Activated naive CD4-positive, alpha-beta T cell treated with anti-CD3 and anti-CD28 coated beads, Interleukin-2, amount 10 ng/mL, durations not matched to agents 7 days and 5 days (primary cell): ENCODE data around the gene UBTFL1.
"Not testable (repeated sequence)": the region's sequence is repeated elsewhere in the genome, so short reads cannot be mapped to it uniquely, and the experiment has no call there.

ENCODE experiments used
- CTCF ChIA-PET: fragments of 350-600 bp; sonication (Branson Sonifier 250); formaldehyde crosslinking; loops from one replicate; lab custom pipeline; 2021; ENCODE audit warnings: antibody characterized with exemption; lab: Charles Lee
- DNase-seq: peaks from one replicate; pipeline ENCODE4 v3.0.0-alpha.2; 2020
- H3K27ac Mint-ChIP-seq: one replicate; pipeline ENCODE4 v1.8.0; 2021; ENCODE audit warnings: mild to moderate bottlenecking, moderate library complexity, mixed read lengths
- H3K27me3 Mint-ChIP-seq: one replicate; pipeline ENCODE4 v1.8.0; 2021; ENCODE audit warnings: mild to moderate bottlenecking, mixed read lengths
- H3K36me3 Mint-ChIP-seq: one replicate; pipeline ENCODE4 v1.8.0; 2021; ENCODE audit warnings: mixed read lengths
- H3K4me1 Mint-ChIP-seq: one replicate; pipeline ENCODE4 v1.8.0; 2021; ENCODE audit warnings: mixed read lengths
- H3K4me3 Mint-ChIP-seq: one replicate; pipeline ENCODE4 v1.8.0; 2021; ENCODE audit warnings: mild to moderate bottlenecking, moderate library complexity, mixed read lengths
- H3K9me3 Mint-ChIP-seq: one replicate; pipeline ENCODE4 v1.8.0; 2021; ENCODE audit warnings: mixed read lengths

The UBTFL1 gene

GRCh38 chr11:90085650-90086049, at the start of gene UBTFL1:
UBTFL1 (plus strand) TSS chr11:90085950; CDS start chr11:90085950, 0 bp downstream.
- H3K27me3 Mint-ChIP-seq, H3K36me3 Mint-ChIP-seq: not testable (repeated sequence)

GRCh38 chr11:90051591-90052209, 34.0 kb upstream of the UBTFL1 start:
- H3K27me3 Mint-ChIP-seq, H3K9me3 Mint-ChIP-seq, H3K27ac Mint-ChIP-seq, H3K4me3 Mint-ChIP-seq, H3K4me1 Mint-ChIP-seq, H3K36me3 Mint-ChIP-seq, CTCF ChIA-PET, DNase-seq: not testable (repeated sequence)

More at GRCh38 chr11:90085650-90086049, at the start of gene UBTFL1:
- H3K27ac Mint-ChIP-seq, DNase-seq, H3K9me3 Mint-ChIP-seq, CTCF ChIA-PET, H3K4me3 Mint-ChIP-seq, H3K4me1 Mint-ChIP-seq: not testable (repeated sequence)

- H3K4me3 Mint-ChIP-seq, H3K27me3 Mint-ChIP-seq, DNase-seq, H3K4me1 Mint-ChIP-seq, CTCF ChIA-PET, H3K27ac Mint-ChIP-seq, H3K9me3 Mint-ChIP-seq, H3K36me3 Mint-ChIP-seq: not testable (repeated sequence)
Measured at GRCh38 chr11:90052311-90052710, 33.4 kb upstream of the UBTFL1 start.

- DNase-seq, H3K4me3 Mint-ChIP-seq, H3K27me3 Mint-ChIP-seq, H3K27ac Mint-ChIP-seq, H3K36me3 Mint-ChIP-seq, CTCF ChIA-PET, H3K9me3 Mint-ChIP-seq, H3K4me1 Mint-ChIP-seq: not testable (repeated sequence)
Measured at GRCh38 chr11:90053545-90053944, 32.2 kb upstream of the UBTFL1 start.

- H3K27me3 Mint-ChIP-seq, H3K9me3 Mint-ChIP-seq, H3K4me3 Mint-ChIP-seq, H3K27ac Mint-ChIP-seq, DNase-seq, CTCF ChIA-PET, H3K36me3 Mint-ChIP-seq, H3K4me1 Mint-ChIP-seq: not testable (repeated sequence)
Measured at GRCh38 chr11:90088731-90089130, 3.0 kb downstream of the UBTFL1 start.

- H3K27me3 Mint-ChIP-seq, H3K27ac Mint-ChIP-seq, CTCF ChIA-PET, H3K4me1 Mint-ChIP-seq, DNase-seq, H3K9me3 Mint-ChIP-seq, H3K36me3 Mint-ChIP-seq, H3K4me3 Mint-ChIP-seq: not testable (repeated sequence)
Measured at GRCh38 chr11:90095230-90095924, 9.6 kb downstream of the UBTFL1 start.

- H3K4me3 Mint-ChIP-seq, H3K9me3 Mint-ChIP-seq, DNase-seq, H3K4me1 Mint-ChIP-seq, H3K27me3 Mint-ChIP-seq, H3K36me3 Mint-ChIP-seq, H3K27ac Mint-ChIP-seq, CTCF ChIA-PET: not testable (repeated sequence)
Measured at GRCh38 chr11:90098261-90098660, 12.5 kb downstream of the UBTFL1 start.

- Mint-ChIP-seq H3K9me3 (no peaks in the 10 kb centered on the region), H3K4me3 (no peak overlapping the region), H3K36me3 (no peaks in the 10 kb centered on the region), H3K27ac (no peak overlapping the region), H3K27me3 (no peaks in the 10 kb centered on the region), H3K4me1 (no peaks in the 10 kb centered on the region)
- DNase-seq, result no peak
- CTCF ChIA-PET, result no interaction called here
Measured at GRCh38 chr11:90100431-90100830, 14.7 kb downstream of the UBTFL1 start.

- no peaks in the 10 kb centered on the region for H3K27me3 Mint-ChIP-seq
- CTCF ChIA-PET, result interaction anchor here (0.9 kb wide), 1 partner anchor 12 kb away, joined by 3 read pairs; no protein-coding TSS in a partner anchor
- no peak for DNase-seq
- H3K36me3 Mint-ChIP-seq, result no peaks in the 10 kb centered on the region
- no peak overlapping the region for H3K27ac Mint-ChIP-seq
- H3K4me1 Mint-ChIP-seq, result no peaks in the 10 kb centered on the region
- H3K9me3 Mint-ChIP-seq, result no peaks in the 10 kb centered on the region
- H3K4me3 Mint-ChIP-seq, result no peak overlapping the region
Measured at GRCh38 chr11:90113541-90113940, 27.8 kb downstream of the UBTFL1 start.

- H3K27me3 Mint-ChIP-seq, result peaks cover 4% of the 10 kb centered on the region
- CTCF ChIA-PET, result no interaction called here
- no peaks in the 10 kb centered on the region for H3K9me3 Mint-ChIP-seq
- H3K36me3 Mint-ChIP-seq, result no peaks in the 10 kb centered on the region
- no peak overlapping the region for H3K27ac Mint-ChIP-seq
- DNase-seq, result no peak
- H3K4me1 Mint-ChIP-seq, result no peaks in the 10 kb centered on the region
- H3K4me3 Mint-ChIP-seq, result no peak overlapping the region
Measured at GRCh38 chr11:90120191-90120590, 34.4 kb downstream of the UBTFL1 start.

GRCh38 chr11:90124371-90124770, 38.6 kb downstream of the UBTFL1 start:
- H3K9me3 Mint-ChIP-seq, result no peaks in the 10 kb centered on the region
- CTCF ChIA-PET, result no interaction called here
- no peaks in the 10 kb centered on the region for H3K4me1 Mint-ChIP-seq
- H3K4me3 Mint-ChIP-seq, result no peak overlapping the region
- no peak overlapping the region for H3K27ac Mint-ChIP-seq
- DNase-seq, result no peak
- H3K27me3 Mint-ChIP-seq, result peaks cover 13% of the 10 kb centered on the region
- no peaks in the 10 kb centered on the region for H3K36me3 Mint-ChIP-seq

- peaks cover 16% of the 10 kb centered on the region for H3K27me3 Mint-ChIP-seq
- CTCF ChIA-PET, result no interaction called here
- no peak overlapping the region for H3K27ac Mint-ChIP-seq
Measured at GRCh38 chr11:90124946-90125345, 39.2 kb downstream of the UBTFL1 start.

GRCh38 chr11:90133560-90134477, 48.1 kb downstream of the UBTFL1 start:
- CTCF ChIA-PET, result no interaction called here
- Mint-ChIP-seq H3K36me3 (no peaks in the 10 kb centered on the region), H3K27ac (no peak overlapping the region), H3K9me3 (no peaks in the 10 kb centered on the region), H3K4me3 (no peak overlapping the region), H3K27me3 (peaks cover 31% of the 10 kb centered on the region), H3K4me1 (peaks cover 8% of the 10 kb centered on the region)
- DNase-seq, result no peak

More at GRCh38 chr11:90124946-90125345, 39.2 kb downstream of the UBTFL1 start:
- Mint-ChIP-seq H3K36me3 (no peaks in the 10 kb centered on the region), H3K4me1 (no peaks in the 10 kb centered on the region), H3K9me3 (no peaks in the 10 kb centered on the region), H3K4me3 (no peak overlapping the region)
- no peak for DNase-seq

GRCh38 chr11:90134478-90135003, 48.8 kb downstream of the UBTFL1 start, which contains the start of gene NAALAD2:
NAALAD2 (plus strand) TSS chr11:90134663; CDS start chr11:90134759, 96 bp downstream.
- peaks cover 30% of the 10 kb centered on the region for H3K27me3 Mint-ChIP-seq
- peak within 1 kb of the TSS; percentile 25 for H3K4me3 Mint-ChIP-seq
- CTCF ChIA-PET, result no interaction called here
- no peak within 1 kb of the TSS for H3K27ac Mint-ChIP-seq
- no peak for DNase-seq
- peaks cover 8% of the 10 kb centered on the region for H3K4me1 Mint-ChIP-seq
- no peaks in the 10 kb centered on the region for H3K9me3 Mint-ChIP-seq
- H3K36me3 Mint-ChIP-seq, result no peaks in the 10 kb centered on the region
